ENCODE results near the gene KCNG1. TPM values are rescaled to one million over a fixed set of nuclear protein-coding genes. Genes with fewer than 3 reads are reported as not detected.

The KCNG1 gene
- total and polyA plus RNA-seq, 2 of the 8 experiments (the other 6 are each of a cell fraction or from before 2014, with no cell fraction given) = 16.0 to 18.0 TPM

- H2BK20ac ChIP-seq (ENCODE audit: low read length) = no peak overlapping the region
- no peak overlapping the region for H2AFZ ChIP-seq (ENCODE audit: low read length)
- H3K56ac ChIP-seq (replicated peaks; ENCODE audit: insufficient read length, low read depth, low read length) = no peak overlapping the region
- no peak overlapping the region for H4K91ac ChIP-seq (replicated peaks; ENCODE audit: insufficient read length, low read length)
- H4K8ac ChIP-seq (ENCODE audit: extremely low read depth, insufficient read depth, low read length) = no peak overlapping the region
- H3K14ac ChIP-seq (ENCODE audit: insufficient read length) = no peak overlapping the region
- H2BK15ac ChIP-seq (ENCODE audit: low read length) = no peak overlapping the region
- H2BK12ac ChIP-seq (ENCODE audit: low read depth, low read length) = no peak overlapping the region
- no peak overlapping the region for H3K4me2 ChIP-seq (ENCODE audit: insufficient read depth in 1 of 2, low read depth in 2 of 2, low read length in 2 of 2)
- no peaks in the 10 kb centered on the region for H3K23me2 ChIP-seq (ENCODE audit: low read depth, low read length)
- POLR2A ChIA-PET (ENCODE audit: partially characterized antibody) = no interaction called here
- CTCF ChIA-PET (ENCODE audit: partially characterized antibody) = interaction anchor here (1.8 kb wide), 3 partner anchors 8 to 34 kb away, joined by 6 to 9 read pairs (median 6); no protein-coding TSS in a partner anchor
- no peak overlapping the region for H3K23ac ChIP-seq (ENCODE audit: insufficient read length)
- no peak overlapping the region for H4K5ac ChIP-seq (ENCODE audit: insufficient read length, low read depth, low read length)
- TF ChIP-seq RAD21 (IDR thresholded peaks at IDR 0.05 in 1 of 2, conservative IDR thresholded peaks at IDR 0.05 in 1 of 2; ENCODE audit: low read depth in 2 of 2, low read length in 2 of 2) (no peak), KDM5A (IDR thresholded peaks at IDR 0.05; ENCODE audit: low read length) (no peak)
- no peaks in the 10 kb centered on the region for H3K36me3 ChIP-seq (ENCODE audit: control insufficient read depth in 2 of 4, insufficient read depth in 4 of 4, low read length in 3 of 4)
- H3K9me3 ChIP-seq (ENCODE audit: insufficient read depth in 2 of 2, low read depth in 1 of 2, low read length in 1 of 2) = peaks cover 0 to 9% of the 10 kb centered on the region in 2 experiments; a peak in 1 of 4 replicates
- H2BK5ac ChIP-seq (ENCODE audit: low read depth, low read length) = no peak overlapping the region
- WGBS, 2 experiments (ENCODE audit: extremely low coverage in 1 of 2, insufficient coverage in 1 of 2, insufficient read length in 1 of 2, insufficient replicate concordance in 2 of 2, low coverage in 1 of 2, low lambda C conversion rate in 2 of 2, missing lambda C conversion rate in 1 of 2) = 88% methylated on average over 4 of the region's 4 CpGs; no CpG with 5 or more reads in 1 of the 2 experiments
- no peaks in the 10 kb centered on the region; a peak in 3 of 7 replicates for H3K27me3 ChIP-seq (replicated peaks in 1 of 4; ENCODE audit: control insufficient read depth in 3 of 4, extremely low read depth in 1 of 4, insufficient read depth in 3 of 4, low read length in 3 of 4)
- no peak overlapping the region for H2AK5ac ChIP-seq (ENCODE audit: low read depth, low read length)
- no peaks in the 10 kb centered on the region for H3K79me2 ChIP-seq (ENCODE audit: control insufficient read depth in 1 of 2, insufficient read depth in 2 of 2, low read length in 2 of 2)
- FAIRE-seq = no peak
- H3K27ac ChIP-seq (ENCODE audit: low read depth, low read length) = no peak overlapping the region
- H3K18ac ChIP-seq (ENCODE audit: extremely low read depth, low read length) = no peak overlapping the region
- H3K4me1 ChIP-seq (replicated peaks in 1 of 4; ENCODE audit: control insufficient read depth in 3 of 4, insufficient read depth in 4 of 4, low read length in 3 of 4) = 0 out of 7 replicates have a peak, but pooled peaks cover 0 to 2% (median 0%) of the 10 kb centered on the region in 4 experiments
- no peak overlapping the region for H2BK120ac ChIP-seq (replicated peaks; ENCODE audit: low read depth, low read length)
- no peaks in the 10 kb centered on the region for H4K20me1 ChIP-seq (replicated peaks in 1 of 2; ENCODE audit: control insufficient read depth in 1 of 2, insufficient read depth in 2 of 2, low read length in 2 of 2)
- H3K4ac ChIP-seq (replicated peaks; ENCODE audit: insufficient read length, low read depth, low read length) = no peak overlapping the region
- H3K9ac ChIP-seq (replicated peaks in 1 of 4; ENCODE audit: extremely low read depth in 1 of 4, low read depth in 3 of 4, low read length in 3 of 4) = no peak overlapping the region
- no peaks in the 10 kb centered on the region for H3K79me1 ChIP-seq (ENCODE audit: low read depth, low read length)
- DNase-seq (ENCODE audit: low read depth in 1 of 2, low spot score in 2 of 2) = no peak
- no peak overlapping the region for H3K4me3 ChIP-seq (ENCODE audit: extremely low read depth in 1 of 4, insufficient read depth in 2 of 4, low read depth in 3 of 4, low read length in 4 of 4)
These were observed 13.3 kb upstream of the KCNG1 start for GRCh38 chr20:51036226-51036625.

Data from H1 (cell line).